ENCODE measurements around the gene SLC9A3.

- TF ChIP-seq PATZ1 (CRISPR knock-in tag; IDR thresholded peaks at IDR 0.05; ENCODE audit: borderline replicate concordance) (no peak), ZC3H10 (CRISPR knock-in tag; IDR thresholded peaks at IDR 0.05) (no peak), GLIS3 (CRISPR knock-in tag; IDR thresholded peaks at IDR 0.05) (no peak), CREB5 (CRISPR knock-in tag; IDR thresholded peaks at IDR 0.05; ENCODE audit: low read depth) (no peak), ZNF70 (CRISPR knock-in tag; IDR thresholded peaks at IDR 0.05) (no peak), ESRRG (CRISPR knock-in tag; IDR thresholded peaks at IDR 0.05) (no peak), TSHZ2 (CRISPR knock-in tag; IDR thresholded peaks at IDR 0.05) (no peak), OSR1 (CRISPR knock-in tag; IDR thresholded peaks at IDR 0.05) (no peak)
Measured at GRCh38 chr5:435961-436640, 88.1 kb downstream of the SLC9A3 start.

All from SK-N-SH treated with all-trans-retinoic acid at 6 μM for 48 hours (cell line).